Cardiac fibroblast (primary cell): ENCODE measurements around the gene FREM1.

ENCODE experiments used
- DNase-seq, 2 donors: peaks; one replicate each; pipeline versions ENCODE4 v3.0.0 to v3.0.0-alpha.2; 2010; ENCODE audit warnings: low read depth in 2 of 2
- H3K4me3 ChIP-seq, 2 donors: replicated peaks in 1 of 2; 1 replicate in 1 of 2; 2 replicates in 1 of 2; pipeline ENCODE4 v1.5.1; 2011; ENCODE audit warnings: low read depth in 2 of 2, low read length in 2 of 2, mild to moderate bottlenecking in 2 of 2, moderate library complexity in 1 of 2
- TF ChIP-seq, protein P1 (sequence below): IDR thresholded peaks from one replicate; pipeline ENCODE4 v1.5.1; 2011; ENCODE audit warnings: low read depth, mild to moderate bottlenecking, low read length, inconsistent platforms

Gene FREM1

DNA sequence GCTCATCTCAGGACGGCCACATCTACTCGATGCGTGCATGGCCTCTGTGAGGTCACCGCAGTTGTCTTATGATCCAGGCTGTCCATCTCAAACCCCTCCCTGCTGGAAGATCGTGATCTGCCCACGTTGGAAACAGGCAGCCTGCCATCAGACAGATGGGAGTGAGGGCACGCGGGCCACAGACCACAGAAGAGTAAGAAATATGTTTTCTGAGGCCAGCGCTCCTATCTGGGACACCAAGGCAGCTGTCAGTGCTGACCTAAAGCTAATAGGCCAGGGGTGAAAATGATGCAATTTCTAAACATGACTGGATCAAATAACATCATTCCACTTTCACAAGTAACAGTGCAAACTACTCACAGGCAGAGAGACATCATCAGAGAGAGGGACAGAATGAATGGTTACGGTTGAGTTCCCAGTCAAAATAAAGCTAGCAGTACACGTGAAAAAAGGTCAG, 130.6 kb downstream of the FREM1 start:
- TF ChIP-seq, protein P1, sequence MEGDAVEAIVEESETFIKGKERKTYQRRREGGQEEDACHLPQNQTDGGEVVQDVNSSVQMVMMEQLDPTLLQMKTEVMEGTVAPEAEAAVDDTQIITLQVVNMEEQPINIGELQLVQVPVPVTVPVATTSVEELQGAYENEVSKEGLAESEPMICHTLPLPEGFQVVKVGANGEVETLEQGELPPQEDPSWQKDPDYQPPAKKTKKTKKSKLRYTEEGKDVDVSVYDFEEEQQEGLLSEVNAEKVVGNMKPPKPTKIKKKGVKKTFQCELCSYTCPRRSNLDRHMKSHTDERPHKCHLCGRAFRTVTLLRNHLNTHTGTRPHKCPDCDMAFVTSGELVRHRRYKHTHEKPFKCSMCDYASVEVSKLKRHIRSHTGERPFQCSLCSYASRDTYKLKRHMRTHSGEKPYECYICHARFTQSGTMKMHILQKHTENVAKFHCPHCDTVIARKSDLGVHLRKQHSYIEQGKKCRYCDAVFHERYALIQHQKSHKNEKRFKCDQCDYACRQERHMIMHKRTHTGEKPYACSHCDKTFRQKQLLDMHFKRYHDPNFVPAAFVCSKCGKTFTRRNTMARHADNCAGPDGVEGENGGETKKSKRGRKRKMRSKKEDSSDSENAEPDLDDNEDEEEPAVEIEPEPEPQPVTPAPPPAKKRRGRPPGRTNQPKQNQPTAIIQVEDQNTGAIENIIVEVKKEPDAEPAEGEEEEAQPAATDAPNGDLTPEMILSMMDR: no peak
- no peak overlapping the region for H3K4me3 ChIP-seq
- DNase-seq: no peak

DNA sequence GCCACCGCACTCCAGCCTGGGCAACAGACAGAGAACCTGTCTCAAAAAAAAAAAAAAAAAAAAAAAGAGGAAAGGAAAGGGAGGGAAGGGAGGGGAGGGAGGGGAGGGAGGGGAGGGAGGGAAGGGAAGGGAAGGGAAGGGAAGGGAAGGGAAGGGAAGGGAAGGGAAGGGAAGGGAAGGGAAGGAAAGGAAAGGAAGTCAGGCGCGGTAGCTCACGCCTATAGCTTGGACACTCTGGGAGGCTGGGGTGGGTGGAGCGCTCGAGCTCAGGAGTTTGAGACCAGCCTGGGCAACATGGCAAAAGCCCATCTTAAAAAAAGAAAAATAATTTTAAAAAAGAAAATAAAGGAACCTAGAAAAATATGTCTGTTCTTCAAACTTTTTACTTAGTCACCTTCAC, 131.7 kb downstream of the FREM1 start:
- TF ChIP-seq, protein P1: no peak
- H3K4me3 ChIP-seq: no peak overlapping the region
- DNase-seq: no peak

DNA sequence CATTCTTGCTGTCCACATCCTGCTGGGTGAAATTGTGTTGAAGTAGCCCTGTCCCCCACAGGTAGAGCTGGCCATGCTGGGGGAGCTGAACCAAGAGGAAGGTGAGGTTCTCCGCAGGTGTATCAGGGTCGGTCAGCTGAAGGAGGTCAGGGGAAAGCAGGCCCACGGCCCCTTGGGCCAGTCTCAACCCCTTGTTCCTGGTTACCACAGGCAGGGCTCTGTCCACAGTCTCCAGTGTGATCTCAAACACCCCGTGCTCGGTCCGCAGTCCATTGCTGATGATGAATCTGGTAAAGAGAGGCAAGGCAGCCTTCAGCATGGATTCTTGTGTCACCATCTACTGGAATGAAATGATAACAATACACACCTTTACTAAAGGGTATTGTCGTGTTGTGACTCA, 134.3 kb downstream of the FREM1 start:
- TF ChIP-seq, protein P1: no peak
- no peak overlapping the region for H3K4me3 ChIP-seq
- no peak for DNase-seq

DNA sequence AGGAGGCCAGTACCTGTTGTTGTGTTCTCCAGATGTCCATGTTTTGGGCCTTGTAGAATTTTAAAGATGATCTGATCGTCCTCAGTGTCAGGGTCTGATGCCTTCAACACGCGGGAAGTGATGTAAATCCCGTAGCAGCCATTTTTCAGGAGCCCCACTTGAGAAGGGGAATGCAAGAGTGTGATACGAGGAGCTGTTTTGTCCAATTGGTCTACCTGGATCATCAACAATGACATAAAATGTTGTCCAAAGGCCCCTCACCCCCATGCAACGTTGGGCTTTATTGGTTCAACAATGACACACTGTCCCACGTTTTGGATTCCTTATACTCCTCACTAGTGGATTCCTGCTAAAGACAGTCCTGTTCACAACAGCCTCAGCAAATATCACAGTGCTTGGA, 139.6 kb downstream of the FREM1 start:
- TF ChIP-seq, protein P1: no peak
- no peak for DNase-seq
- no peak overlapping the region for H3K4me3 ChIP-seq

DNA sequence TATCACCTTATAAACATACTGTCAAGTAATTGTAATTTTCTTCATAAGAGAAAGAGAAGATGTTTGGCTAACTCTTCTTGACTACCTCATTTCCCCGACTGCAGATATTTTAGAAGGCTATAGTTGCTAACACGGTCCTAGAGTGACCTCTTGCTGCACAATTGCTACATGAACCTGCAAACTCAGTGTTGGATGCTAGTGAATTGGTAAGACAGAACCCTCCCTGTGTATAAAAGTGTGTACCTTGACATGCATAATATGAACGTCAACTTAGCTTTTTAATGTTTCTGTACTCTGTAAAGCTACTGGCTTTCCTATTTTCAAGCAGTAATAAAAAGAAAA, 141.0 kb downstream of the FREM1 start:
- TF ChIP-seq, protein P1: peak; percentile 43
- peak; percentile 55 to 58 for DNase-seq
- no peak overlapping the region for H3K4me3 ChIP-seq

DNA sequence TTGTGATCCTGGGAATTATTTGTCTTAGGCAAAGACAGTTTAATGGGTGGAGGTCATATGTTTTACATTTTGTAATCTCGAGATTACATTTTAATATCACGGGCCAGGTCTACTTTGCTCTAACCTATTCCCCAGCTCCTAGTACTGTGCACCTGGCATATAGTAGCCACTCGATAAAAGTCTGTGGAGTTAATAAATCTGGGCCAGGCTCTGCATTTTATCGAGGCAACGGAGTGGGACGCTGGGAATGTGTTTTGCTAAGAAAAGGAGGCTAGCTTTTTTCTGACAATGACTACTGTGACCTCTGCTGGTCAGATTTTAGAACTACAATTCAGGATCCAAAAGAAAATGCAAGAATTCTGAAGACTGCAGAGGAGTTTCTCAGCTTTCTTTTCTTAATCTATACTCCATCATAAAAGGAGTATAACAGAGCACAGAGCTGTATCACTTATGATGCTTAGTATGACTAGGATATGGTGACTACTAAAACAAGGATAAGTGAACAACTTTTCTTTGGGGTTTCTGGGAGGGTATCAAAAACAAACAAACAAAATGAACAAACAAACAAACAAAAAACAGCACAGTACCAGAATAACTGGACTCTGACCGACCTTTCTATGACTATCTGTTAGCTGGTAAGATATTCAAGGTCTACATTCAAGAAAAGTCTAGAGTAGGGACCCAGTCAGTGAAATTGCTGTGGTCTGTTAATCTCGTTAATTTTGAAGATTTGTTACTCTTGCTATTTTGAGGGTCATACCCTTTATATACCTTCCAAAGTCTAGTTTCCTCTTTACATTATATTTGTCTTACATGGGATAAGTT, 141.6 kb downstream of the FREM1 start:
- H3K4me3 ChIP-seq: no peak overlapping the region
- peak; percentile 73 to 76 for DNase-seq
- TF ChIP-seq, protein P1: peak; percentile 55
